Hypothalamus (tissue), 51 donors: ENCODE measurements around the gene E2F6.

Source experiments
- DNase-seq, 51 donors: peaks; one replicate each; lab custom pipeline; 2025; lab: John Stamatoyannopoulos, UW

Gene E2F6

DNA sequence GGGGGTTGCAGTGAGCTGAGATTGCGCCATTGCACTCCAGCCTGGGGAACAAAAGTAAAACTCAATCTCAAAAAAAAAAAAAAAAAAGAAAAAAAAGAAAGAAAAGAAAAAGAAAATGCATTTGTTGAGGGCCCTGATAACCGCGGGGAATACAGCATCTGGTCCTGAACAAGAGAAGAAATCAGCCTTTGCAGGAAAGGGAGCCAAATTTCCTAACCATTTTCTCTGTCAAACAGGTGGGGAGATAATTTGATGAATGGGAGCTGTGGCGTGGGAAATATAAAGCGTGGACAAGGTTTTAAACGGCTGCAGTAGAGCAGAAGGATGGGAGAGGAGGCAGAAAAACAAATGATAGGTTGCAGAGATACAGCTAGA, 864 bp downstream of the E2F6 start:
- DNase-seq: no peak

- no peak for DNase-seq
Observed at GRCh38 chr2:11459816-11460215, 6.1 kb downstream of the E2F6 start.

DNA sequence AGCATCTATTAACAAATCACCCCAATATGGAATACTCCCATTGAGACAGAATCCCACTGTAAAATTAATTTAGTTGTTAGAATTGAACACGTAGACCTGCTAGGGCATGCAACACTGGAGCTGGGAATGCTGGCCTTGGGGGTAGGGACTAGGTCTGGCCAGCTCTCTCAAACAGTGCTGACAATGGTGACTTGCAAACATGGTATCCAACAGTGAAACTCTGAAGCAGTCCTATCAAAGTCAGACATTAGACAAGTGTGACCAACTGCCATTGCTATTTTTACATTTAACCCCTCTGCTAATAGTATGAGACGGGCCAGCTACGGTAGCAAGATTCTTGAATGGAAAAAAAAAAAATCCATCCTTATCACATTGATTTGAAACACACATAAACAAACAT, 7.2 kb downstream of the E2F6 start:
- no peak for DNase-seq

- DNase-seq: no peak
Observed at GRCh38 chr2:11457935-11458334, 8.0 kb downstream of the E2F6 start.

DNA sequence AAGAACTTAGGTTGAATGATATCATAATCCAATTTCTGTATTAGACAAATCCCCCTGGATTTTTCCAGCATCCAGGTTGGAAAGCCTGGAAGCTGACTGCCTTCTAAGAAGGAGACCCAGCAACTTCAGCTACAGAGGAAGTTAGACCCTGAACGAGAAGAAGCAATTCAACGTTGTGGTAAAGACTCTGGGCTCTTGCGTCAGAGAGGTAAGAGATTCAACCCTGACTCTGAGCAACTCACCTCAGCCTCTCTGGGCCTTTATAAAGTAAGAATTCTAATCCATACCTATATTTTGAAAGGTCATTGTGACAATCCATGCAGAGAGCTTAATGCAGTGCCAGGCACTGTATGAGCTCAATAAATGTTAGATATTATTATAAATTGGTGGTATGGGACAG, 9.7 kb downstream of the E2F6 start:
- no peak for DNase-seq

DNA sequence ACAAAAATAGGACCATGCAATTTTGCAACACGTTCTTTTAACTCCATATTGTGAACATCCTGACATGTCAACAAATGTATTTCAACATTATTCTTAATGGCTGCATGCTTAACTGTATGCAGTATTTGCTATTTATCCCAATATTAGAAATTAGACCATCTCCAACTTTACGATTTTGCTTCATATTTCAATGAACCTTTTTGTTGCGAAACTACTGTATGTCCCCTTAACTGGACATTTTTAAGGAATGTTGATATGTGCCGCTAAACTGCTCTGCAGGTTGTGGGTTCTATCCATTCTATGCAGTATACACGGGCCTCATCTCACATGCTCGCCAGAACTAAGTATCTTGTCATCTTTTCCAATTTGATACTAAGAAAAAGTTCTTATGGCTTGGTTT, 11.1 kb downstream of the E2F6 start:
- no peak for DNase-seq

DNA sequence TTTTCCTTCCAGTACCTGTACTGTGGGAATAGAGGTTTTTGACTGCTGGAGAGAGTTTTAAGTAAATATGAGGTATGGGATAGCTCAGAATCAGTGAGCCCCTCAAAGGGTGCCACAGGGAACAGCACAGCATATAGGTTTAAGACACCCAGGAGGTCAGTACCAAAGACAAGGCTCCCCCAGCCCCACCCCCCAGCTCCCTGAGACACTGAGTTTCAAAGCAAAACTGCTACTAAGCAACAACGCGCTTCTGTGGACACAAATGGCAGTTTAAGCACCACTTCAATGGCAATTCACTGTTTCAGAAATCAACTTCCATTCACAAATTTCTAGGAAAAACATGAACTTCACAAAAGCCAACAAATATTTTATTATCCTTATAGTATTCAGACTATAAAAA, 15.2 kb downstream of the E2F6 start:
- DNase-seq: no peak

GRCh38 chr2:11446733-11447248, 19.2 kb downstream of the E2F6 start:
- peak in 30 of 51 donors; percentile 1 to 75 (median 28) for DNase-seq

GRCh38 chr2:11444737-11445136, 21.2 kb downstream of the E2F6 start:
- no peak for DNase-seq

- DNase-seq: no peak
Observed at GRCh38 chr2:11438555-11439080, 27.3 kb downstream of the E2F6 start.

DNA sequence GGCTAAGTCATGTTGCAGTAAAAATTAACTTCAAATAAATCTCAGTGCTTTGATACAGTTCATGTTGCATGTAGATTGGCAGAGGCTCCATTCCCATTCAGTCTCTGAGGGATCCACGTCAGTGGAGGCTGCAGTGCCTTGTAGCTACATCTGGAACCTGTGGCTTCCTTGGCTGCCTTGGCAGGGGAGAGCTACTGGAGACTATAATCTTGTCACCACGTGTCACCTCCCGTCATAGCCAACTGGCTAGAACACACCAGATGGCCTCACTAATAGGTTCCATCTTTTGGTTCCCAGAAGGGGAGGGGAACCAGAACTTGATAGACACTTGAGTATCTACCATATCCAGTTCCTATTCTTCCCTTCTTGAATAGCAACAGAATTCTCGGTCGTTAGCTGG, 28.4 kb downstream of the E2F6 start:
- DNase-seq: no peak

GRCh38 chr2:11435036-11435435, 30.9 kb downstream of the E2F6 start:
- peak in 1 of 51 donors; percentile 36 for DNase-seq

DNA sequence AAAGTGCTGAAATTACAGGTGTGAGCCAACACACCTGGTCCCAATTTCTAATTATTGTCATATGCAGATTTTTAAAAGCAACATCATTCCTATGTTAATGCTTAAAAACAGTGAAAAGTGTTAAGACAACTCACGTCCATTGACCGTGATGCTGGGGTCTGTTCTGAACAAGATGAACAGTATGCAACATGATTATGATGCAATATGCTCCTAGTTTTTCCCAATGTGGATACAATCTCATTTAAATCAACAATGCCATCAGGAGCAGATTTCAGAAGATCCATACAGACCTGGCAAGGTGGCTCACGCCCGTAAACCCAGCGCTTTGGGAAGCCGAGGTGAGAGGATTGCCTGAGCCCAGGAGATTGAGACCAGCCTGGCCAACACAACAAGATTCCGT, 31.5 kb downstream of the E2F6 start:
- DNase-seq: no peak

DNA sequence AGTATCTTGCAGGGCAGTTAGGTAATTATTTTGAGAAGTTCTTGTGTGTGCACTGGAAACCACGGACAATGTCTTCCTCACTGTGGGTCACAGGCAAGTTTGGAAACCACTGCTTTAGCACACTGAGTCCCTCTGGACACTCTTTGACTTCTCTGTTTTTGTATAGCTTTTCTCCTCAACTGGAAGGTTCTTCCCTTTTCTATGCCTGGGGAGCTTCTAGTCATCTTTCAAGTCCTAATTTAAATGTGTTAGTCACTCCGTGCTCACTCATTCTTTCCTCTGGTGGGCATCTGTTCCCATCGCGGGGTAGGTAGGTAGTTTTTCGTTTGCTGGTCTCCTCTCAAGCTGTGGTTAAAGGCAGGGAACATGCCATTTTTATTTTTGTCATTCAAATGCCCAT, 32.1 kb downstream of the E2F6 start:
- DNase-seq: no peak

GRCh38 chr2:11430729-11431128, 35.2 kb downstream of the E2F6 start:
- DNase-seq: no peak

DNA sequence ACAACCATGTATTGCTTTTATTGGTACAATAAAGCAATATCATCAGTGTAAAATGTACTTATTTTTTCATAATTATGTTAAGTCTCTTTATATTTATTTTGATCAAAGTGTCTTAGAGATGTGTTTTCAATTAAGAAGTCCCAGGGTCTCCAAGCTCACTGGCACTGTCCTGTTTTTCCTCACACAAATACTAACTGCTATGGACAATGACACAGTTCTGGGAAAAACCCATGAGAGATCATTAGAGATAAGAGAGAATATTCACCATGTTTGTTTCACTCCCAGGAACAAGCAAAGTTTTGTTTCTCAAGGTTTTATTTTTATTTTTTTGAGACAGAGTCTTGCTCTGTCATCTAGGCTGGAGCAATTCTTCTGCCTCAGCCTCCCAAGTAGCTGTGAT, 38.7 kb downstream of the E2F6 start:
- DNase-seq: no peak

GRCh38 chr2:11422901-11423435, 43.0 kb downstream of the E2F6 start:
- no peak for DNase-seq

GRCh38 chr2:11422491-11422865, 43.5 kb downstream of the E2F6 start:
- DNase-seq: no peak

DNA sequence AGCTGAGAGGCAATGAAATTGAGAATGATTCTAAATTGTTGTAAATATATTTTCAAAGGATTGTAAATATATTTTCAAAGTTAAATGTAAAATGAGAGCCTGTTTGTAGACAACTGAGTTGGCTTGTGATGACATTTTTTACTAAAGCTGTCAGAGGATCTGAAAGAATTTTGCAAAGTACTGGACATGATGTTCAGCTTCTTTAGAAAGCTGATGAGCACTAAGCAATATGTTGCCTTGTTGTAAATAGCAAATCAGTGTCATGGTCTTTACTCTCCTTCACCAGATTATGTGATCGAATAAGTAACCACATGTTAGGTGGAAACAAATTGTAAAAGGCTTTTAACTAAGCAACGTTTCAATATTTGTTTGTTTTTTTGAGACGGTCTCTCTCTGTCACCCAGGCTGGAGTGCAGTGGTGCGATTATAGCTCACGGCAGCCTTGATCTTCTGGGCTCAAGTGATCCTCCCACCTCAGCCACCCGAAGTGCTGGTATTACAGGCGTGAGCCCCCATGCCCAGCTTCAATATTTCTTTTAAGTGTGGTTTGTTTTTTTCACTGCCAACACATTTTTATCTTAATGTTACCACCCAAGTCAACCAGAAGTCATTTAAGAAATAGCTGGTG, 44.0 kb downstream of the E2F6 start:
- no peak for DNase-seq

GRCh38 chr2:11420671-11421070, 45.3 kb downstream of the E2F6 start:
- no peak for DNase-seq

GRCh38 chr2:11420190-11420589, 45.8 kb downstream of the E2F6 start:
- no peak for DNase-seq

DNA sequence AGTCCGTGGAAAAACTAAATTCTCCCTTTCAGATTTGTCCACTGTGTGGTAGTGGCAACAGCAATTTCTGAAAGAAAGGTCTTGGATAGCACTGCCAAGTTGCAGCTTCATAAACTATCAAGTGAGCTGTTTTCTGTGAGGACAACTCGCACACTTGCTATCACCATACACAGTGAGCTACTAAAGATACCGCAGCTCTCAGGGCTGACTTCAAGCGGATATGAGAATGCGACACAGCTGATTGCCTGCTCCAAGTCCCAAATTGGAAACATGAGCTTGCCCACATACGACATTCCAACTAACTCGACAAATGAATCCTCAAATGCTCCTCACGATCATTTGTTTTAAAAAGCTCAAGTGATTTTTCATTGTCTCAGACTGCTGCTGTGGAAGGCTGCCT, 46.2 kb downstream of the E2F6 start:
- peak in 1 of 51 donors; percentile 39 for DNase-seq
